ENCODE results near the gene SPOCK2.
"Not testable (repeated sequence)": the region's sequence is repeated elsewhere in the genome, so short reads cannot be mapped to it uniquely, and the experiment has no call there.

SPOCK2 gene

DNA sequence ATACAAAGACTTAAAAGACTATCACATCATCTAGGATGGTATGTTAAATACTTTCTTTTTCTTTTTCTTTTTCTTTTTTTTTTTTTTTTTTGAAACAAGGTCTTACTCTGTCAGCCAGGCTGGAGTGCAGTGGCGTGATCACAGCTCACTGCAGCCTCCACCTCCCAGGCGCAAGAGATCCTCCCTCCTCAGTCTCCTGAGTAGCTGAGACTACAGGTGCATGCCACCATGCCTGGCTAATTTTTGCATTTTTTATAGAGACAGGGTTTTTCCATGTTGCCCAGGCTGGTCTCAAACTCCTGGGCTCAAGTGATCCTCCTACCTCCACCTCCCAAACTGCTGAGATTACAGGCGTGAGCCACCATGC is 19.6 kb upstream of the SPOCK2 start:
- DNase-seq (ENCODE audit: low read depth in 1 of 2, low spot score in 1 of 2) = not testable (repeated sequence)

DNA sequence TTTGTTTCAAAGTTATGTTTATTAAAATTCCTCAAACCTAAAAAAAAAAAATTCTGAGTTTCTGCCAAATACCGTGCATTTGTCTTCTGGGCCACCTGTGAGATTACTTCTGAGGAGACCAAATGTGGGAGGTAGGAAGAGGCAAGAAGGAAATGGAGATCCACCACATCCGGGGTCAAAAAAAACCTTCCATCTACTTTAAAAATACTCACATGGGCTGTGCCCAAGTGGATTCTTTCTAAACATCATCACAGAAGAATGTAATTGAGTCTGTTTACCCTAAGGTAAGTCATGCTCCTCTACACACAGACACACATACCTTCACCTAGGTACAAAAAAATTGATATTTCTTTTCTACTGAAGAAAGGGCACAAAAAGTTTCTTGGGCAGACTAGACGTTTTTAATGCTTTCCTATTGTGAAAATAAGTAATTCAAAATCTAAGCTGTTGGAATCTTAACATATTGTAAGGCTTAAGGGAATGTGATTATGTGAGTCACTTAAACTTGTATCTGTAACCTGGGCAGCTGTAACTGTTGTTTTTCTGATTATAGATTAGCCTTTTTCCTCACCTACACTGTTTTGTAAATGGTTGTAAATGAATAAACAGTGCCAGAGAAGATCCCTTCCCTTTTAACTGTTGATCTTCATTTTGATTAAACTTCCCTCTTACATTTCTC is 19.1 kb upstream of the SPOCK2 start:
- no peak for DNase-seq (ENCODE audit: low read depth in 1 of 2, low spot score in 1 of 2)

DNA sequence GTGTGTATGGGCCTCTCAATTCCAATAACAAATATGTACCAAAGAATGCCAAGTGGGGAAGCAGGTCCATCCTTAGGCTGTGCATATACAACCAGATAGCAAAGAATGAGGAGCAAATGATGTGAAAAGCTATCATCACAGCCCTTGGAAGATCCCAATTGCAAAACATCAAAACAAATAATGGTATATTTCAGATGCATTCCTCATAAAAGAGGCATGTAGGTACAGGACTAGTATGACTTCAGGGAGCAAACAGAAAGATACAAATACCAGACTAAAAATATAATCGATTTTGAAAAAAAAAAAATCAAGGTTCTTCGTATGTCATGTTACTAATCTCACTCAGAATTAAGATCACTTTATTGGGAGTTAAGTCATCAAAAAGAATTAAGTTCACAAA is 18.5 kb upstream of the SPOCK2 start:
- DNase-seq (ENCODE audit: low read depth in 1 of 2, low spot score in 1 of 2) = no peak

DNA sequence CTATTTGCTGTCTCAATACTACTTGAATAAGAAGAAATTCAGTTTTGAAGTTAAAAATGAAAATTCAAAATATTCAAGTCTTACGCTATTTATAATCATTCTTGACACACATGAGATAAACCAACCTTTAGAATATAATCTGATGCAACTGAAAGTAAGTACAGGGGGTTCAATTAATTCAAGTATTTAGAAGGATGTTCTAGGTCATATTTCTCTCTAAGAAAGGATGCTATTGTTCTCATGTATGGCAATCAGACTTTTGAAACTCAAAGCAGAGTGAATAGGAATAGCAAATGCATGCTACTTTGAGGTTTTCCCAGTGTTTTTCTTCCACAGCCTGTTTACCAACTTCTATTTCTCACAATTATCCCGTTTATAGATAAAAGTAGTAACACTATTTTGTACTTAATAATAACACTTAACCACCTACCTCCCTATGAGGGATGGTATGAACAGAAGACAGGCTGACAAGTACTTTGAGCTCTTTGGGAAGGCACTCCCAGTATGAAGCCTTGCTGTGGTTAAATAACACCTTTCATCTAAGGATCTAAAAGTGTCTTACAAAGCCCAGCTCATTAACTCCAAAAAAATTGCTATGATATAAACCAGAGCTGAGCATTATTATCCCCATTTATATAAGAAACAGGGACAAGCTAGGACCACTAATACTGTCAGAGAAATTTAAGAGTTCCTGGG is 18.0 kb upstream of the SPOCK2 start:
- DNase-seq (ENCODE audit: low read depth in 1 of 2, low spot score in 1 of 2) = no peak

DNA sequence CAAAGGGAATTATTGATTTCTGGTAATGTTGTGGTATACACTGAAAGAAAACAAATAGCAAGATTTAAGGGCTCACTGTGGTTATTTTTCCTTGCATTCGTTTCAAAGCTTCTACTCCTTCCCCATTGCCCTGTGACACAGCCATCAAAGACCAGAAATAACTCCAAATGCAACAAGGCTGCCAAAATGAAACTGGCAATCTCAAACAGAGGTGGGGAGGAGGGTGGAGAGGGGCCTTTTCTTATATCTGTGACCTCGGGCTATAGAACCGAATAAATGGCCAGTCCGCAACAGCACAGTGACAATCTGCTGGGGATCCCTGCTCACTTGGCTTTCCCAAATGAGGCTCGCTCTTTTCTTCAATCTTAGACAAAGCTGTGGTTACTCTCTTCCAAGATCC is 17.4 kb upstream of the SPOCK2 start:
- no peak for DNase-seq (ENCODE audit: low read depth in 1 of 2, low spot score in 1 of 2)

DNA sequence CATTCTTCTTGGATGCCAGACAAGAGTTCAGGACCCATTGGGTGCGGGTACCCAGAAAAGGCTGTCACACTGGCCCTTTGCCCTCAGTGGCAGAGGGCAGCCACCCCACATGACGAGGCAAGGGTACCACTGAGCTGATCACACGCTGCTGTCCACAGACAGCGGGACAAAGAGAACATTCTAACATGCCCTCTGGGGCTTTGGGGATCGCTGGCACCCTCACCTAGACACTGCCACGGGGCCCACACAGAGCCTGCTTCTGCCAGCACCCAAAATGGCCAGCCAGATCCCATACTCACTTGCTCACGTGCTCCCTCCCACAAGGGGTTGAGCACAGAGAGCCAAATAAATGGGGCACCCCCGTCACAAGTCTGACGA is 16.7 kb upstream of the SPOCK2 start:
- no peak for DNase-seq (ENCODE audit: low read depth in 1 of 2, low spot score in 1 of 2)

DNA sequence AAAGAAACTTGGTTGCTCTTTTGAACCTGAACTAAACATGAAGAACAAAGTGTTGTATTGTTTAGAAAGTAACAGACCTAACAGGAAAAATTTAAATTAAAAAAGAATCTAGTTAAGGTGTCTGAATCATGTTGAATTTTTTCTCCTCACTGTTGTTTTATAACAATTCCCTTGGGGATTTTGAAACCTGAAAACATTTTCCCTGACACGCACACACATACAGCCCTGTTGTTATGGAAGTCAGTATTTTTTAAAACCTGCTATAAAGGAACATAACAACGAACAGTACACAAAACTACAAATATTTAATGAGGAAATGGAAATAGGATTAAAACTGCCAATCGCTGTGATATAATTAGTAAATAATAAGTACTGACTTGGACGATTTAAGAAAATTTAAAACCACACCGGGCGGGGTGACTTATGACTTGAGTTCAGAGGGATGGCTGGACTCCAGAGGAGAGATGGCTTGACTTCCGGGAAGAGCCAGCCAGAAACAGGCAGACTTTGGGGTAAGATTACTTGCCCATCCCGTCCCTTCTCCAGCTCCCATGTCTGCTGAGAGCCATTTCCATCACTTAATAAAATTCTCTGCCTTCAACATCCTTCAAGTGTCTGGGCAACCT is 16.2 kb upstream of the SPOCK2 start:
- no peak for DNase-seq (ENCODE audit: low read depth in 1 of 2, low spot score in 1 of 2)

DNA sequence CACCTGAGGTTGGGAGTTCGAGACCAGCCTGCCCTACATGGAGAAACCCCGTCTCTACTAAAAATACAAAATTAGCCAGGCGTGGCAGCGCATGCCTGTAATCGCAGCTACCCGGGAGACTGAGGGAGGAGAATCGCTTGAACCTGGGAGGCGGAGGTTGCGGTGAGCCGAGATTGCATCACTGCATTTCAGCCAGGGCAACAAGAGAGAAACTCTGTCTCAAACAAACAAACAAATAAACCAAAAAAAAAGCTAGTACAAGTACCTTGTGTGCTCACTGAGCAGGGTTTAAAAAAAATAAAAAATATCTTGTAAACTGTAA is 11.2 kb upstream of the SPOCK2 start:
- DNase-seq (ENCODE audit: low read depth in 1 of 2, low spot score in 1 of 2) = no peak

DNA sequence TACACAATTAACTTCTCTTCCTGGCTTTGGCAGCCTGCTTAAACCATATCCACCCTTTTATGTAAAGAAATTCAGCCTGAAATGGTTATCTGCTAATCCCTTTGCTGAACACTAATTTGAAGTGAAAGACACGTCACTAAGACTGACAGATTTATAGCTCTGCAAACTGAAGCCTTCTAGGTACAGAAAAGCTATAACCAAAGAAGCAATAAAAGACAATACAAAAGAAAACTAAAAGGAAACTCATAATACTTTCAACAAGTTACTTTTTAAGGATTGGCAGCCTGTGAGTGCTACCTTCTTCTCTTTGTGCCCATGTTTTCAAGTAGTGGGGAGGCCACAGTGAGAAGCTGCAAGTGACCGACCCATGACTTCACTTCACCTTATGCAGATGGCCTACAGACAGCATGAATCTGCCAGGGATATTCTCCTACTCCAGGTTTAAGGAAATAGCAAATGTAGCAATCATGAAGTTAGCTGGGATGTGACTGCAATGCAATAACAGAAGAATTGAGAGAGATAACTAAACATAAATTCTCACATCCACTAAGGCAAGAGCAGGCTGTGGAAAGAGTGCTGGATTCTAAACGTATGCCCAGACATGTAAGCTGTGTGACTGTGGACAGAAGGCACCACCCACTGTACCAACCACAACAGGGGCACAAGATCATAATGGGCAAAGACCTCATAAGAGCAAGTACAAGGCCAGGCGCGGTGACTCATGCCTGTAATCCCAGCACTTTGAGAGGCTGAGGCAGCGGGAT is 10.7 kb upstream of the SPOCK2 start:
- DNase-seq (ENCODE audit: low read depth in 1 of 2, low spot score in 1 of 2) = no peak

DNA sequence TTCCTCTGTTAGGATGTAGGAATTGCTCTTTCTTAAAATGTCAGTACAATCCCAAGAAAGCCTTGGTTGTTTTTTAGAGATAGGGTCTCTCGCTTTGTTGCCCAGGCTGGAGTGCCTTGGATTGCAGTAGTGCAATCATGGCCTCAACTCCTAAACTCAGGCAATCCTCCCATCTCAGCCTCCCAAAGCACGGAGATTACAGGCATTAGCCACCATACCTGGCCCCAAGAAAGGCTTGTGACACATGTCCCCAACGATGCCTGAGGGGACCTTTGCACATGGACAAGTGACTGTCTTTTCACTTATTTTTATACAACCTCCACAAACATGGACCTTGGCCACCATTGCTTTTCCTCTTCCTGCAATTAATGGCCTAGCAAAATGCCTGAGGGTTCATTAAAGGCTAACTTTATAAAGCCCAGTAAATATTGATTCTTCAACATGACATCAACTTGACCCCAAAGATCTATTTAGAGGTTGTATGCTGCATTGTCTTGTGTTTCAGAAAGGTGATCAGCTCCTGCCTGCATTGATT is 10.0 kb upstream of the SPOCK2 start:
- no peak for DNase-seq (ENCODE audit: low read depth in 1 of 2, low spot score in 1 of 2)

DNA sequence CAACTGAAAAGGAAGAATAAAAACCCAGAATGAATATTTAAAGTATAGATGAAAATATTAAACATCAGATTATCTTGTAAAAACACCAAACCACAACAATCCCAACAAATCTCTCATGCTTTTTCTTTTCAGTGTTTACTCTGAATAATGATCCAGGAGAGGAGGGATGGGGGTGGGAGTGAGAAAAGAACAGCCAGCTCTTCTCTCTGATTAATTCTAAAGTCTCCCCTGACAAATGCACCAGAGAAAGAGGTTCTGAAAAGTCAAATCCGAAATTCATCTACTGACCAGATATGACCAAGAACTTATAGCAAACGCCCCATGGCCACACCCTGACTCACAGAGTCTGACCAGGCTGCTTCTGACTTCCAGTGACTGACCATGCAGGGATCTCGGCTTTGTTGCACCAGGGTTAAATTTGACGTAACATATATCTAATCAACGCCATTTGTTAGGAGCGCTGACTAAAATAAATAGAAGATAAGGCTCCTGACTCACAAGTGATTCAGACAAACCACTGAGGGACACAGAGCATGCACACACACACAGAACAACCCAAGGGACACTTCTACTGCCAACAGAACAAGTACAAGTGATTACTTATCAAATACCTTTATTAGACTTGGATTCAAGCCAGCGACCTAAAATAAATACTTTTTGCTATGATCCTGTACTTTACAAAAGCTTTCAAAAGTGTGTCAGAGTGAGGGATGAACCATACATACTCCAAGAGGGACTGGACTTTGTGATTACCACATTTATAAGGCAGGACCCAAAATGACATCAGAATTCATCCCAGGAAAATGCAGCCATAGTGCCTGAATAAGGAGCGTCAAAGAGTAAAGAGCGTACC is 9.3 kb upstream of the SPOCK2 start:
- DNase-seq (ENCODE audit: low read depth in 1 of 2, low spot score in 1 of 2) = no peak

DNA sequence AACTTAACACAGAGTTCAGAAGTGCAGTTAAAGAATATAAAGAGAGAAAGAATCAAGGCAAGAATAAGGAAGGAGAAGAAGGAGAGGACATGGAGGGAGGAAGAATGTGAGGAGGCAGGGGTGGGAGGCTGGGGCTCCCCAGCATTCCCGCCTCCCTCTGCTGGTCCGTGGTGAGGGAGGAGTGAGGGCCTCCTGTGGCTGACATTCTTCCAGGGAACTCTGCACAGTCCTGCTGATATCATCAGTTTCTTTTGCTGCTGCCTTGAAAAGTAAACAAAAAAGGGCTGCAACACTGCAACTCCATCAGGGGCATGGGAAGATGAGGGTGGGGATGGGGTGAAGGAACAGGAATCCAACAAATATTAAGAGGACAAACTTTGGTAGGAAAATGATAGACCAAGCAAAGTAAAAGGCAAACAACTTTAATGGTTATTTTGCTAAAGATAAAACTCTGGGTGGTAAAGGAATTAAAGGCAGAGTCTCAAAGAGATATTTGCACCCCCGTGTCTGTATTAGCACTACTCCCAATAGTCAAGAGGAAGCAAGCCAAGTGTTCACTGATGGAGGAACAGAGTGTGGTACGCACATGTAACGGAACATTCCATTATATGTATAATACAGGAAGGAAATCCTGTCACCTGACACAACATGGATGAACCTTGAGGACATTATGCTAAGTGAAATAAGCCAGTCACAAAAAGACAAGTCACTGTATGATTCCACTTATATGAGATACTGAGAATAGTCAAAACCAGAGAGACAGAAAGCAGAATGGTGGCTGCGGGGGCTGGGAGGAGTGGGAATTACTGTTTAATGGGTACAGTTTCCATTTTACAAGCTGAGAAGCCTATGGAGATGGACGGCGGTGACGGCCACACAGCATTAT is 8.0 kb upstream of the SPOCK2 start:
- DNase-seq (ENCODE audit: low read depth in 1 of 2, low spot score in 1 of 2) = no peak

DNA sequence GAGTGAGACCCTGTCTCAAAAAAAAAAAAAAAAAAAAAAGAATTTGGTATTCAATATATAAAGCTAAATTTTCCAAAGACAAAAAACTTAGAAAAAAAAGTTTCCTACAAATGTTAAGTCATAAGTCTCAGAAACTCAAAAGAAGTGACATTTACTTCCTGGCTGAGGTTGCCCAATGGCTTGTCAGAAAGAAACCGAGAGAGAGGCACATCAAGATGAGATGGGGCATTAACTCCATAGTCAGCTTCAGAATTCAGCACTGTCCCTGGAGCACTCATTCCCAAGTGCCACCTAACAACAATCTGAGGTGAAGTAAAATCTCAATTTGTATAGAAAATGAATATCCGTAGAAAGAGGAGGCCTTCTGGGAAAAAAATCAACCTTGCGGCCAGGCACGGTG is 6.8 kb upstream of the SPOCK2 start:
- DNase-seq (ENCODE audit: low read depth in 1 of 2, low spot score in 1 of 2) = no peak

DNA sequence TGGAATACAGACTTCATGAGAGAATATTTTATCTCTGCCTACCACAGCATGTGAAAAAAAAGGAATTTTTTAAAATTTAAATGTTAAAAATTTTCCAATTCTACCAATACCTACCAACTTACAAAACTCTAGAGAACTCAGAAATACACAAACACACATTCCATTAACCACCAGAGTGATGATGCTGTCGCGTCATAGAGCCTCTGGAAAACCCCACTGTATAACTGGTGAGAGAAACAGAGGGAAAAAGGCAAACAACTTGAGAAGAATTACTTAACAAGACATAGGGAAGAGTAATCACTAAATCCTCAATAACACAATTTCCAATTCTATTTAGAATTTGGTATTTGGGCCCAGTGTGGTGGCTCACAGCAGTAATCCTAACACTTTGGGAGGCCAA is 6.2 kb upstream of the SPOCK2 start:
- no peak for DNase-seq (ENCODE audit: low read depth in 1 of 2, low spot score in 1 of 2)

DNA sequence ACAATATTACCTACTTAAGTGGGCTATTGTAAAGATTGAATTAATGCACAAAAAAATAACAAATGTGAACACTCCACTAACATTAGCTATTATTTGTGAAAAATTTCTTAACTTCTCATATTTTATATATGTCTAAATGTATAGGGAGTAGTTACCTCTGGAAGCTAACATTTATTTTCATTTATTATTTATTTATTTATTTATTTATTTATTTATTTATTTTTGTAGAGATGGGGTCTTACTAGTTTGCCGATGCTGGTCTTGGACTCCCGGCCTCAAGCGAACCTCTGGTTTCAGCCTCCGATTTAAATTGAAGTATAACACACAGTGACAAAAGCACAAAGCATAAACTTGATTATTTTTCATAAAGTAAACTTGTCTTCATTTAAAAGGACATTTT is 5.1 kb upstream of the SPOCK2 start:
- no peak for DNase-seq (ENCODE audit: low read depth in 1 of 2, low spot score in 1 of 2)

DNA sequence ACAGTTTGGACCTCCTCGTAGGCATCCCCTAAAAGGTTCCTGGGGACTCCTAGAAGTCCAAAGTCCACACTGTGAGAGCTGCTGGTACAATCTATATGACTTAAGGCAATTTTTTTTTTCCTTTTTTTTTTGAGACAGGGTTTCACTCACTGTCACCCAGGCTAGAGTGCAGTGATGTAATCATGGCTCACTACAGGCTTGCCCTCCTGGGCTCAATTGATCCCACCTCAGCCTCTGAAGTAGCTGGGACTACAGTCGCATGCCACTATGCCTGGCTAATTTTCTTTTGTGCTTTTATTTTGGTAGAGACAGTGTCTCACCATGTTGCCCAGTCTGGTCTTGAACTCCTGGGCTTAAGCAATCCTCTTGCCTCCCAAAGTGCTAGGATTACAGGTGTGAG is 4.6 kb upstream of the SPOCK2 start:
- DNase-seq (ENCODE audit: low read depth in 1 of 2, low spot score in 1 of 2) = no peak

DNA sequence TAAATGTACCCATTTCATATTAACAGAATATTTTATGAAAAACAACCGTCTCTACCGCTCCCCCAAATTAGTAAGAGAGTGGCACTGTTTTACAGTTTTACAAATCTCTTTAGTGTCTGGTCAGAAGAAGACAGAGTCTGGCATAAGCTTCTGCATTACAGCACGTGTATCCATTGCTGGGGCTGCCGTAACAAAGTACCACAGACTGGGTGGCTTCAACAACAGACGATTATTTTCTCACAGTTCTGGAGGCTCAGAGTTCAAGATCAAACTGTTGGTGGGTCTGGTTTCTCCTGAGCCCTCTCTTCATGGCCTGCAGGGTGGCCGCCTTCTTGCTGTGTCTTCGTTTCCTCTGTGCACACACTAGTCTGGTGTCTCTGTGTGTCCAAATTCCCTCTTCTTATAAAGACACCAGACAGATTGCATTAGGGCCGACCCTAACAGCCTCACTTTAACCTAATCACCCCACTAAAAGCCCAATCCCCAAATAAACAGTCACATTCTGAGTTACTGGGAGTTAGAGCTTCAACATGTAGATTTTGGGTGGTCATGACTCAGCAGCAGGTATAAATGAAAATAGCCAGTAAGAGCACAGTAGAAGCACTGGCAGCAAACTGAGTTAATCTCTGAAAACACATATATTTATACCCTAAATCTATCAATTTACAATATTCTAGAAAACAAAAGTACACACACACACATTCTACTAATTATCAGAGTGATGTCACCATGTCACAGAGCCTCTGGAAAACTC is 4.0 kb upstream of the SPOCK2 start:
- DNase-seq (ENCODE audit: low read depth in 1 of 2, low spot score in 1 of 2) = no peak

DNA sequence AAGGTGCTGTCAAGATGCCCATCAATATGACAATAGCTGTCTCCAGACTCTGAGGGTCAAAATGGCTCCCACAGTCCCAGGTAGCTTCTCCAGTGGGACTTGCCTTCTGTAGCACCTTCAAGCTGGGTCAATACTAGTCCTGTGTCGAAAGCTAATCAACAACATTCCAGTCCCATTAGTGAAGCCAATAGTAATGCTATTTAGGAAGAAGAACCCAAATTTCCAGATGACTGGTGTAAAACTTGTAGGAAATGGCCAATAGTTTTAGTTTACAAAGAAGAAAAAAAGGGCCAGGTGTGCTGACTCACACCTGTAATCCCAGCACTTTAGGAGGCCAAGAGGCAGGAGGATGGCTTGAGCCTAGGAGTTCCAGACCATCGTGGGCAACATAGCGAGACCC is 2.0 kb upstream of the SPOCK2 start:
- DNase-seq (ENCODE audit: low read depth in 1 of 2, low spot score in 1 of 2) = no peak

DNA sequence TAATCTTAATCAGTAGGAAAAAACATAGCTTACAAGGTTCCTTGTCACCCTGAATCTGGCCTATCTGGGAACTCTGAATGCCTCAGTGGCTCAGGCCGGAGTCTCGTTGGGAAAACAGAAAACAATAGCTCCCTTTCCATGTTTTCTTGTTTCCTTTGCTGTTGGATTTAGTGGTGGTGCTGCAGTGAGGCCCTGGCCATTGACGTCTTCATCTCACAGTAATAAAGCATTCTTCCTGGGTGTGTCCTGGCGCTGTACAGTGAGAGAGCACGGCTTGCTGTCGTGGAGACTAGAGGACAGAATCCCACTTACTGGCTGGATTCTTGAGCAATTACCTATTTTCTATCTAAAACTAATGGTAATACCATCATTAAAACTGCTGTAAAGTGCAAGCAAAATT is 1.3 kb upstream of the SPOCK2 start:
- no peak for DNase-seq (ENCODE audit: low read depth in 1 of 2, low spot score in 1 of 2)

All from activated CD4-positive, alpha-beta T cell treated with anti-CD3 and anti-CD28 coated beads, Interleukin-2, amount 50 U/mL, for 24 hours (primary cell).